EH (cell line): Measurements from ENCODE around the gene STAMBP.
A peak's percentile ranks its signal among the peaks of the same experiment; 100 is the strongest.
"Not testable (repeated sequence)": the region's sequence is repeated elsewhere in the genome, so short reads cannot be mapped to it uniquely, and the experiment has no call there.

Source experiments
- DNase-seq: peaks from one replicate; pipeline ENCODE4 v3.0.0-alpha.2; 2015; ENCODE audit warnings: low read depth

Gene STAMBP

DNA sequence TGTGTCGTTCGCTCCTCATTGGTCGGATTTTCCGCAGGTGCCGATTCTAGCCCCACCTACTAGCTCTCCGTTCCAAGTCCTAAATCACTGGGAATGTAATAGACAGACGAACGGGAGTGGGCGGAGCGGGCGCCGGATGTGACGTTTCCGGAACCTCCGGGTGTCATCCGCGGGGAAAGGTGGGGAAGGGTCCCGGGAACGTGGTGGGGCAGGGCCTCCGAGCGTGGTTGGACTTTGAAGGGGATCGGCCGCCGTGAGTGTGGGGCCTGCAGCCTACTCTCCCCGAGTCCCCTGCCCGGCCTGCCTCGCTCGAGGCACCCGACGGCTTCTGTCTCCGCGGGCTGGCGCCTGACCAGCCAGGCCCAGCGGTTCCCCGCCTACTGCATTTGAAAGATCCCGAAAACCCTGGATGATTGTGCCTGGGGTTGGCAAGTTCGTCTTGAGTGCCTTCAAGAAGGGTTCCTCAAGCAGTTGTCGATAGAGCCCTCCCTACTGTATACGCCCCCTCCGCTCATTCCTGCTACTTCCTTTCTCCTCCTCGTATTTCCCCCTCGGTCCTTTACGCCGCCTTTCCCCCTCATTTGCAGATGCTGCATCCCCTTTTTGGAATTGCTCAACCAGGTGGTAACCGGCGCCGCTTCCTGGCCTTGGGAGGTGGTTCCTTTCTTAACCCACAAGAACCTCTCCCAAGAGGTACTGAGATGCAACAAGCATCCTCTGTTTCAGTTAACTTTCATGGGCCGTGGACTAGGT is at the start of gene STAMBP:
TSS of gene STAMBP (plus strand) at position 144 of the 753 bp plus-strand sequence. CDS start 1,896 bp downstream, outside the sequence.
- peak; percentile 96 for DNase-seq

DNA sequence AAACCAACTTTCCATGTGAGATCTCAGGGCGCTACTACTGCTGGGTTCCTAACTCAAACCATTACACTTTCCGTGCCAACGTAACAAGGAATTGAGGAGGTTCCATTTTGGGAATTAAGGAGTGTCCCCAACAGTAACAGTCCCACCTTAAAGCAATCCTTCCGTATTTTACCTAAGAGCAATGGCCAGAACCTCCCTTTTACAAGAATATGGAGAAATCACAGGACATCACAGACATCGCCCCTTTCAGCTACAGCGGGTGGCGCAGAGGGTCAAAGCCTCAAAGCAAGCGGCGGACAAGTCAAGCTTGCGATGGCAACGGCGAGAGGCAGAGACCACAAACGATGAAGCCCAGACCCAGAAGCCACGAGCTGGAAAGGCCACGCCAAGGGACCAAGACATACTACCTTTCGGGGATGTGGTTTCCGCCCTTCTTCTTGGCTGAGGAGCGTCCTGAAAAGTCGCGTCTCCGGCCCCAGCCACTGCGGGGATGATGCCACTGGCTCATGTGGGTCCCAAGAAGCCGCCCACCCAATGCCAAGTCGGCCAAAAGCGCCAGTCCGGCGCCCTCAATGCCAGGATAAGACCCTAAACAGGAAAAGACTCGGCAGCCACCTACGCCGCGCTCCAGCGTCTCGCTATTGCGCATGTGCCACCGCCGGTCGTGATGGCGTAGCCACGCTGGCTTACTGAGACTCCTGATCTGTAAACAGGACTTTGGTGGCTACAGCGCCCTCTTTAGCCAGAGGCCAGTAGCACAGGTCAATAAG is 49.1 kb upstream of the STAMBP start, which contains the start of gene DUSP11:
TSS of gene DUSP11 (minus strand) at position 637 of the 770 bp plus-strand sequence. CDS start at position 508, 129 bp downstream.
- DNase-seq: peak; percentile 94

DNA sequence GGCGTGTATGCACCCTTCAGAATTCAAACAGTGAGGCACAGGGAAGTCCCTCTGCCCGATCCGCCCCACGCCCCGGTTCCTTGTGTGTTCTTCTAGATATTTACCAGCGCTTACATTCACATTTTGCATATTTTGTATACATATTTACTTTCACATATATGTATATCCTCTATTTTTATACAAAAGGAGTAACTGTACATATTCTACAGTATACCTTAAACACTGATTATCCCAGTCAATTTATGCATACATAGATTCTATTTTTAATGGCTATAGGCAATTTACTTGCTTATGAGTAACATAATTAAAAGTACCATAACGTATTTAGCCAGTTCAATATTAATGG is 48.6 kb upstream of the STAMBP start:
- no peak for DNase-seq

DNA sequence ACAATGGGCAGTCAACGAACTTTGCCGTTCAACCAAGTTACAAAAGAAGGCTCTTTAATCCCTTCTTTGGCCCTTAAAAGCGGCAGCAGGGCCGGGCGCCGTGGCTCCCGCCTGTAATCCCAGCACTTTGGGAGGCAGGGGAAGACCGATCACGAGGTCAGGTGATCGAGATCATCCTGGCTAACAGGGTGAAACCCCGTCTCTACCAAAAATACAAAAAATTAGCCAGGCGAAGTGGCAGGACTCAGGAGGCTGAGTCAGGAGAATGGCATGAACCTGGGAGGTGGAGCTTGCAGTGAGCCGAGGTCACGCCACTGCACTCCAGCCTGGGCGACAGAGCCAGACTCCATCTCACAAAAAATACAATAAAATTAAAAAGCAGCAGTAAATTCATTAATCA is 45.4 kb upstream of the STAMBP start:
- DNase-seq: peak; percentile 20

DNA sequence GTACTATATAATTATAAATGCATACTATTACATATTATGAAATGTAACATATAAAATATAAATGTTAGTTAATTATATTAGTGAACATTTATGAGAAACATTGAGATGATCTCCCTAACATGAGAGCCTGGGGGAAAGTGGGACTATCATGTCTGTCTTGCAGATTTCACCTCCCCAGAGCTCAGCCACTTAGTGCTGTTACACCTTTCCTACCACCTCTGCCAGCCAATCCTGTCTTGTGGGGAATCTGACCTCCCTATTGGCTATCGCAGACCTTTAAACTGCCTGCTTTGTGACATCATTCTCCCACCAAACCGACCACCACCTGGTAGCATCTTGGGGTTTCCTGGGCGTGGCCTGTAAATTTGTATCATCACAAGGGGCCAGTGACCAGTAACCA is 44.9 kb upstream of the STAMBP start, which contains the start of gene C2orf78:
TSS of gene C2orf78 (plus strand) at position 301 of the 400 bp plus-strand sequence. CDS start 127 bp downstream, outside the sequence.
- DNase-seq: not testable (repeated sequence)

DNA sequence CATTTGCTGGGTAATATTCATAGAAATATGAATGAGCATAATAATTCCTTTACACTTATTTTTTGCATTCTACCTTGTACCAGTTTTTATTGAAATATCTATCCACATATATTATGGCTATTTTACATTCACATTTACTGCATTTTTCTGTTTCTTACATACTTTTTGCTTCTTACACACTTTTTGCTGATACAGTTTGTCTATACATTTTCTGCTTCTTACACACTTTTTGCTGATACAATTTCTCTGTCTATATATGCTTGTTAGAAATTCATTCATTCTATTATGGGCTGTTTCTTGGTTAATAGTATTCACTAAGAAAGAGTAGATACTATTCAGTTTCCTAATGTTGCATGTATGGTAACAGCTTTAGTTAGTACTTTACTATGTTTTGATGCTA is 16.9 kb upstream of the STAMBP start:
- no peak for DNase-seq

DNA sequence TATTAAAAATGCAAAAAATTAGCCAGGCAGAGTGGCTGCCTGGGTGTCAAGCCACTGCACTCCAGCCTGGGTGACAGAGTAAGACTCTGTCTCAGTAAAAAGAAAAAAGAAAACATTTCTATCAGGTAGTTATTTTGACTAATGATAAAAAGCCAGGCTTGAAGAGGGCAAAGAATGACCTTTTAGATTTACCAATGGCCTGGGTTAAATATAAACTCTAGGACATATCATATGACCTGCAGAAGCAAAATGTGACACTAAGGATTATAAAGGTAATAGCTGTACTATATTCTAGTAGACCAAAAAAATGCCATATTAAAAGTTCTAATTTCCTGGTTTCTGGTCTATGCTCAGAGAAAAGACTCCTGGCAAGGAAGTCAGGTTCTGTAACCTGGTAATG is 16.1 kb upstream of the STAMBP start:
- DNase-seq: no peak

DNA sequence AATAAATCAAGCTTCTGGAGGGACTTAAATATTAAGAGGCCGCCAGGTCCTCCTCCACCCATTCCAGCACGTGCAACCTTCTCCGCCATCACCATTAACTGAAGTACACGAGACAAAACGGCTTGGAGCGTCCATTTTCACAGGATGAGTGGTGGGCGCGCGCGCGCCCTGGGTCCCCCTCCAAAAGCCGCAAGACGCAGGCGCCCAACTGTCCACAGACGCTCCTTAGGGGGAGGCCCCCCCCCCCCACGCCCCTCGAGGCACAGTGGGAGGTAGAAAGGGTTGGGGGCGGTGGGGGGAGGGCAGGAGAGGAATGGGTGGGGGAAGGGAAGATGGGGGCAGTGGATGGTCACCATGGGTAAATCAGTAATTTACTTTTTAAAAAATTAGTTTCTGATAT is 10.5 kb upstream of the STAMBP start:
- DNase-seq: no peak

DNA sequence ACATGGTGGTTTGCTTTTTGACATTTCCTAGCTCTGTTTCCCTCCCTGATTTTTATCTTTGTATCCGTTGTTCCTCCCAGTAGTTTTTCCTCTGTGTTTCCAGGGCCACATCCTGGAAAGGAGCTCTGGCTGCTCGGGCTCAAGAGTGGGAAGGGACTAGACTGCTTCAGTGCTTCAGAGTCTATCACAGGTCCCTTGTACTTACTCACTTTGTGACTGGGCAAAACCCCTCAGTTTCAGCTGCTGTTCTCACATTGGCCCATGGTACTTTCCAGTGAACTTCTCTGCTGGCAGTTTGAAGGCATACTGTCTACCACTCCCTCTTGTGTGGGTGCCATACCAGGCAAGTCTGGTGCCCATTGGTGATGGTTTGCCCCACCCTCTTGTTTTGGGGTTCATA is 7.5 kb upstream of the STAMBP start:
- no peak for DNase-seq

DNA sequence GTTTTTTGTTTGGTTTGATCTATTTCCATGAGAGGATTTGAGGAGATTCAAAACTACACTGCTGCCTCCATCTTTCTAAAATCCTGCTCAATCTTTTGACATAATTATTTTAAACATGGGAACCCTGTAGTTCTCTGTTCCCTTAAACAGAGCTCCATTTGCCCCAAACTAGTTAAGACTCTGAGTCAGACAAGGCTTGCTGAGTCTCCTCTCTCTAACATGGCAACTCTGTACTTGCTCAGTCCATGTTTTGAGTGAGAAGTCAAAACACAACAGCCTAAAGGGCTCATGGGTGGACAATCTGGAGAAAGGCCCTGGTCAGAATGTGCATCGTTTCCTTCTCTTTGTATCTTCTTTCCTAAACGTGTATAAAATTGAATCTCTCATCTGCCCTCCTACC is 7.1 kb upstream of the STAMBP start:
- no peak for DNase-seq

DNA sequence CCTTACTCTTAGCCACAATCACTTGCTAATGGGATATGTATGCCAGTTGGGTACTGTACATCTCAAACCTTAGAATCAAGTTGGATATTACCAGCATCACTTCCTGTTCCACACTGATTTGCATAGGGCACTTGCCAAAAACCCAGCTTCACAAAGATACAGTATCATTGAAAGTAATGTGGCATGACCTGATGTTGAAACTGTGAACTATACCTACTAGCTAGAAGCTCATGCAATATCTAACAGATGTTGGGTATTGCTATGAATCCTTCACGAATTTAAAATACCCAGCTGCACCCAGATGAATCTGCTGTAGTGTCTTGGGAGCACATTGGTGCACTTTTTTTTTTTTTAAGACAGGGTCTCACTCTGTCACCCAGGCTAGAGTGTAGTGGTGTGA is 6.5 kb upstream of the STAMBP start:
- DNase-seq: no peak

DNA sequence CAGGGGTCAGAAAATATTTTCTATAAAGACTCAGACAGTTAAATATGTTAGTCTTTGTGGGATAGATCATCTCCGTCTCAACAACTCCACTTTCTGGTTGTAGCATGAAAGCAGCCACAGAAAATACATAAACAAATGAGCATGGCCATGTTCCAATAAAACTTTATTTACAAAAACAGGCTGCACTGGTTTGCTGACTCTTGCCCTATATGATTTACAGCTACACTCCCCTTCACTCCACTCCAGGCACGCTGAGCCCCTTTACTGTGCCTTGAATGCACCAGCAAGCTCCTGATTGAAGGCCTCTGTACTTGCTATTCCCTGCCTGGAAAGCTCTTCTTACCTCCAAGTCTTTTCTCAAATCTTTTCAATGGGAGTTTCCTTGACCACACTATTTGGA is 5.8 kb upstream of the STAMBP start:
- no peak for DNase-seq

DNA sequence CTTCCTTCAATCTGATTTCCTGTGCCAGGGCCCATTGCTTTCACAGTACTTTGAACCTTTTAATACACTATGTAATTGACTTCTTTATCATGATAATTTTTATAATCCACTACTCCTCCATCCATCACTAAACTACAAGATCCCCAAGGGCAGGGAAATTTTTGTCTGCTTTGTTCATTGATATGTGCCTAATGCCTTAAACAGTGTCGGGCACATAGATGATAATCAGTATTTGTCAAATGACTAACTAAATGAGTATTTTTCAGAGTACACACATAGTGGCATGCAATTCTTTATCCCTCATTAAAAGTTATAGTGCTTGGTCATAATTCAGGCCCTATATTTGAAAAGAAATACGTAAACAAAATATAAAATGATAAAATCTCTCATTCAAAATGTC is 5.3 kb upstream of the STAMBP start:
- DNase-seq: peak; percentile 31

DNA sequence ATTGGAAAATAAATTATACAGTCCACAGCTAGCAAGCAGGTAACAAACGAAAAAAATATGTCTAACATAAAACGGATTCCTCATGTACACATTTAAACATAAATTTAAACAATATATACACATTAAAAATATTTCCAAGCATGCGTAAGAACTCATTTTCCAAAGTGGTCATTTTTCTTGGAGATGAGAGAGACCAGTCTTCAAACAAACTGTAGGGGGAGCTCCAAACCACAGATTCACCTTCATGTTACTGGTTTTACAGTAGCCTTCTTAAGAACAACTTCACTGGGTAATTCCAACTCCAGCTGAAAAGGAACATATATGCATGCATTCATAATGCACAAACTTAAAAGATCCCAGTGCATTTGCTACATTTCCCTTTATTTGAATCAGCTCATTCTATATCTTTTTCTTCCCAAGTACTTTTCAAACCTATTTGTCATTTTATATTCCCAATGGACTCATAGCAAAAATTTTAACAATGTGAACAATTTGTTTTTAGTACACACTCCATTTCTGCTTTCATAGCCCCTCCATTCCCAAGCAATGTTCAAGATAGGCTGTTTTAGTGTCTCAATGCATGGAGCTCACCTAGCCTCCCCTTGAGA is 4.7 kb upstream of the STAMBP start:
- peak; percentile 81 for DNase-seq

DNA sequence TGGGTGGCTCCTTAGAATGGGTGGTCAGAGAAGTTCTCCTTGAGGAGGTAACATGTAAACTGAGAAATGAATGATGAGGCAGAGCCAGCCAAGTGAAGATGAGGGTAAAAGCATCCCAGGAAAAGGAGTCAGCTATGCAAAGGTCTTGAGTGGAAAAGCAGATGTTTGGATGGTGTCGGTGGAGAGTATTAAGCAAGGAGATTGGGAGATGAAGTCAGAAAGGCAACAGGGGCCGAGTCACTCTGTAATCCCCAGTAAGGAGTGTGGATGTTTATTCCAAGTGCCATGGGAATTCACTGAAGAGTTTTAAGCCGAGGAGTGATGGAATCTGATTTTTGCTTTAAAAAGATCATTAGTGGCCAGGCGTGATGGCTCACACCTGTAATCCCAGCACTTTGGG is 3.4 kb upstream of the STAMBP start:
- DNase-seq: no peak

DNA sequence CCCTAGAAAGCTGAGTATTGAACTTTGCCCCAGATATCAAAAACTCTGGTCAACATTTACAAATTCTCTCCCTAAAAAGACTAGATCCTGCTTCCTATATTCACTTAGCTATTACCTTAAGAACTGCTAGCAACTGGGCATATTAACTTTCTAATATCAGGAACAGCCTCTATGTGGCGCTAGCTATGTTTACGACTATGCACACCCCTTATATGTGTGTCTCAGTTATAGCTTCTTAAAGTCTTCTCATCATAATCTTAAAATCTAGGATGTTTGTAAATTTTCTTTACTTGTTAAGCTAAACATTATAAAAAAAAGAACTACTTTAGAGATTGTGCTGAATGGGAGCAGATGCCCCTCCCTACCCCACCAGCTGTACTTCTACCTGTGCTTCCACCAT is 1.7 kb upstream of the STAMBP start:
- DNase-seq: peak; percentile 47

DNA sequence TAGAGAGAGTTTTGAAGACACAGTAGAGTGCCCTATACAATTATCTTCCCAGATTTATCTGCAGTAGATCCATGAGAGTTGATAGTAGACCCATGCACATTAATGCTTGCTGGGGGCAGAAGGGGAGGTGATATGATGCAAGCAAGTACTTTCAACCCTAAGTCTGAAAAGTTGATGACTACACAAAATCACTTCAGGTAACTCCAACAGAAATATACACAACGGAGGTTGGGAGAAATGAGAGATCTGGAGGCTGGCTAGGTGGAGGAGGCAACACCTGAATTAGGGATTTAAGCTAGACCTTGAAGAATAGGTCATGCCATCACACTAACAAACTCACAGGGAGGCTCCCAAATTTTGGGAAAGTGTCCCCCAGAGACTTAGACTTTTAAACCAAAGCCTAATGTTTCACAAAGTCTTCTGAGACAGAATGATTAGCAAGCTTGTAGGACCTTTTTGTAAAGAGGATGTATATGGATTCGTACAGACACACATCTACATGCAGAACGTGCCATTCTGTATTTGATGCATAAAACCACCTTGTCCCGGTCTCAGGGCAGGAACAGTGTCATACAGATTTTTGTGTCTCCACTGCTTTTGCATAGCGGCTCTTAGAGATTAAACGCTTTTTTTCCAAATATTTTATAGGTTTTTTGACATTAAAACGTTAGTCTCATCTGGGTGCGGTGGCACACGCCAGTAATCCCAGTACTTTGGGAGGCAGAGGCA is 937 bp upstream of the STAMBP start:
- no peak for DNase-seq

DNA sequence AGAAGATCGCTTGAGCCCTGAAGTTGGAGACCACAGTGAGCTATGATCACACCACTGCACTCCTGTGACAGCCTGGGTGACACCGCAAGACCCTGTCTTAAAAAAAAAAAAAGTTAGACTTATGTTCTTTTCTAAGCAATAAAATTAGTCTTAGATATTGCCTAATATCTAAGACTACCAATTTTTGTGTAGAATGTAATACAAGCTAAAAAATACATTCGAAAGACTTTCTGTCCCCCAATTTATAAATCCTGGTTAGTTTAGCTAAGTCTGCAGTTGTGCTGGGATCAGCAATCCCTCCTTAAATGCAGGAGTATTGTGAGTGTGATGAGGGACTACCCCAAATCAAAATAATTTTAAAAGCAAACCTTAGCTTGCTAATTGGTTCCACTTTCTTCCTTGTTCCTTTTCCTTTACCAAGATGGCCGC is 358 bp upstream of the STAMBP start:
- DNase-seq: no peak

DNA sequence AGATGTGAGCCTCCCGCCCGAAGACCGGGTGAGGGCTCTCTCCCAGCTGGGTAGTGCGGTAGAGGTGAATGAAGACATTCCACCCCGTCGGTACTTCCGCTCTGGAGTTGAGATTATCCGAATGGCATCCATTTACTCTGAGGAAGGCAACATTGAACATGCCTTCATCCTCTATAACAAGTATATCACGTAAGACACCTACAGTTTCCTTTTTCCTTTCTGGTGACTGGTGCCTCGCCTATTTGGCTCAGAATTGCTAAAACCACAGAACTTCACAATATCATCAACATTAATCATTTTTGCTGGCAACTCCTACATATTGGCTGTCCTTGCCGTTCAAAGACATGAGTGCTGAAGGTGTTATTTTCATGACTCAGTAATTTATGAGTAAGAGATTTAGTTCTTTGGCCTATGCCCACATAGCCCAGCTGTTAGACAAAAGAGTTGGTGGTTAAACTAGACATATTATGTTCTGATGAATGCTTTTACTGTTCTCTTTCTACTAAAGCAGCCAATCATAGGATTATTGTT is 2.2 kb downstream of the STAMBP start:
- DNase-seq: peak; percentile 75

DNA sequence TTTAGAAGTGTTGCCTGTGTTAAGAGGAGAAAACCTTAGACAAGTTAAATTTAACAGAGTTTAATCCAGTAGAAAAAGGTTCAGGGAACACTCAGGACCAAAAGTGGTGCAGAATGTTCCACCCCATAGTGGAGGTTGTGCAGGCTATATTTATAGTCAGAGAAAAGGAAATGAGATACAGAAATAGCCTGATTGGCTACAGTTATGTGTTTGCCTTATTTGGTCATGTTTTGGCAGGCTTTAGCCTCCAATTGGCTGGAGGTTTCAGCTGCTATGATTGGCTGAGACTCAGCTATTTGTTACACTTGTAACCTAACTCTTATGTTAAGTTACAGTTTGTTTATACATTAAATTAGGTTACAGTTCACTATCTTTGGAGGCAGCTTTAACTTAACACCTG is 4.2 kb downstream of the STAMBP start:
- peak; percentile 48 for DNase-seq

DNA sequence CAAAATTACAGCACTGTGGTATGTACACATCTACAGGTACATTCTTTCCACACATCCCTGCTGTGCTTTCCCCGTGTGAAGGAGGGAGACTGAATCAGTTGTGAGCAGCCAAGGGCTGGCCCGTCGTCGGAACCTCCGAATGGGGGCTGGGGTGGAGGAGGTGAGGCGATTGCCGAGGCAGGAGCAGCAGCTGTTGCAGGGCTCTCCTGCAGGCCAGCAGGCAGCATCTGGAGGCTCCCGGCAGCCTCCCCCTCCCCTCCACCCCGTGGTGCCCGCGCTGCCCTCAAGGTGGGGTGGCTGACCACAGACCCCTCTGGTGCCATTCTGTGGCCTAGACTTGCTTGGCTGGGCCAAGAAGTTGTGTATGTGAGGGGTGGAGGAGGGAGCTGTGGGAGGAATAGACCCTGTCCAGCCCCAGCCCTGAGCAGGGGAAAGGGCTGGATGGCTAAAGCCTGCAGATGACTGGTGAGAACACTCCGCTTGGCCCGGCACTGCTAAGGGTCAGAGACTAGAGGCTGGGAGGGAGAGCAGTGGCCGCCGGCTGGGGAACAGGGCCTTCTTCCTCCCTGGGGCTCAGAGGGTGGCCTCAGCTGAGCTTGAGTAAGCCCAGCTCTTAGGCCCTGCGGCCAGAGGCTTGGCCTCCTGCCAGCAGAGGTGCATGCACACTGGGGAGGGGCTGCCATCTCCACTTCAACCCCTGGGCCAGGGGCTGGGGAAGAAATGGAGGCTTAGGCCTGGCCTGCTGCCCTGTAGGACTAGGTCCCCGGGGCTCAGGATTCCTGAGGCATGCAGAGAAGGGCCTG is 7.6 kb downstream of the STAMBP start:
- no peak for DNase-seq
